Body of pancreas (tissue), 4 donors: ENCODE measurements around the gene BDKRB2.

Experiments used
- CTCF ChIP-seq, 7 experiments: fragments of 450-650 bp in 4 of 7; fragments of 200-600 bp in 3 of 7; sonication (generic) in 3 of 7; IDR thresholded peaks; one replicate each; pipeline ENCODE4 v1.5.1; 2016 to 2019; ENCODE audit warnings: antibody characterized with exemption in 7 of 7
- POLR2A ChIP-seq, 3 donors: fragments of 450-650 bp; IDR thresholded peaks; one replicate each; pipeline ENCODE4 v1.6.1; 2016; ENCODE audit warnings: antibody characterized with exemption in 3 of 3, mild to moderate bottlenecking in 2 of 3

- no peak for TF ChIP-seq CTCF (IDR thresholded peaks at IDR 0.05)
- TF ChIP-seq POLR2A (IDR thresholded peaks at IDR 0.05), result no peak
These were observed 43.0 kb upstream of the BDKRB2 start for GRCh38 chr14:96161636-96162035.
